Frontal cortex (tissue), 4 donors: ENCODE data around the gene DDX47. TPM values are rescaled to one million over a fixed set of nuclear protein-coding genes. Genes with fewer than 3 reads are reported as not detected.
"Not testable (repeated sequence)": the region's sequence is repeated elsewhere in the genome, so short reads cannot be mapped to it uniquely, and the experiment has no call there.

Experiments
- DNase-seq, 2 donors: peaks; one replicate each; pipeline ENCODE4 v3.0.0; 2012; ENCODE audit warnings: low spot score in 2 of 2
- FAIRE-seq: peaks from 2 replicates; lab custom pipeline; 2012; peaks lifted over from hg19 to GRCh38; lab: Jason Lieb, UNC
- total RNA-seq: library from RNA; depleted of rRNA; stranded (reverse); fragments of >200 nt; gene quantifications from one replicate; pipeline ENCODE4 v1.2.3, GENCODE V29; 2014
- donor health status: control.
- donor health status: control.
- donor health status: control.

DDX47 gene
- total RNA-seq, 1 donor from 2014 or later = 62.4 TPM

GRCh38 chr12:12819221-12819620 lies 6.1 kb downstream of the DDX47 start:
- FAIRE-seq (no peak), DNase-seq (no peak)

GRCh38 chr12:12819752-12820311 lies 6.7 kb downstream of the DDX47 start:
- no peak for DNase-seq
- no peak for FAIRE-seq

GRCh38 chr12:12820376-12820775 lies 7.2 kb downstream of the DDX47 start:
- DNase-seq, FAIRE-seq: not testable (repeated sequence)

DNA sequence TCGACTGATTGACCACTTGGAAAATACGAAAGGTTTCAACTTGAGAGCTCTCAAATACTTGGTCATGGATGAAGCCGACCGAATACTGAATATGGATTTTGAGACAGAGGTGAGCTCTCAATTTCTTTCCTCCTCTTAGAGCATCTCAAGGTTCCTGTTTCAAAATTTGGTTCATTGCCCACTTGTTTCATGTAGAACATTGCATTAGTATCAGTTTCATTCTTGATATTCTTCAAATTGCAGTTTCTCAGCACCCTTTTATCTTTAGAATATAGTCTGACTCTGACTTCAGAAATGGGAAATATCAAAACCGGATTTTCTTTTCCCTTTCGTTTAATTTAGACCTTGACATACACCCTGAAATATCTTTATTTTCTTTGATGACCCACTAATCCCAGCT lies 8.8 kb downstream of the DDX47 start:
- FAIRE-seq (no peak), DNase-seq (no peak)

DNA sequence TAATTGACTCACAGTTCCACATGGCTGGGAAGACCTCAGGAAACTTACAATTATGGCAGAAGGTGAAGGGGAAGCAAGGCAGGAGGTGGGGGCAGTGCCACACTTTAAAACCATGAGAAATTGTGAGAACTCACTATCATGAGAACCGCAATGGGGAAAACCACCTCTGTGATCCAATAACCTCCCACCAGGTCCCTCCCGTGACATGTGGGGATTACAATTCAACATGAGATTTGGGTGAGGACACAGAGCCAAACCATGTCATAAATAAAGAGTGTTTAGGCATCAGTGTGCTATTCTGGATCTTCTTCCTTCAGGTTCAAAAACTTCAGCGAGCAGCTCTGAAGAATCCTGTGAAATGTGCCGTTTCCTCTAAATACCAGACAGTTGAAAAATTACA lies 9.7 kb downstream of the DDX47 start:
- FAIRE-seq = no peak
- DNase-seq = no peak

DNA sequence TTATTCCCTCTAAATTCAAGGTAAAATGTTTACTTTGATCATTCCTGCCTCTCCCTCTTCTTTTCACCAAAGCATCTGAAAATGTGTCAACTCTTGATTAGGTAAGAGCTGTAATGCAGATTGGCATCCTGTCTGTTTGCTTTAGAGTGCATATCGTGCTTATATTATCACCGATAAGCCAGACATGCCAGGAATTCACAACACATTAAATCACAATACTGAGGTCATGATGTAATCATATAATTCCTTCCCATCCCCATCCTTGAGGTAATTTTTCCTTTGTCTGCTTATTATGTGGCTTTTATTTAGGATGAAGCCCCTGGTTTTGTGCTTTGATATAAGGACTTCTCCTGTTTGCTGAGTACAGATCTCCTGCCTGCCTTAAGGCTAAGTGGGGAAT lies 10.2 kb downstream of the DDX47 start:
- no peak for FAIRE-seq
- DNase-seq = no peak

DNA sequence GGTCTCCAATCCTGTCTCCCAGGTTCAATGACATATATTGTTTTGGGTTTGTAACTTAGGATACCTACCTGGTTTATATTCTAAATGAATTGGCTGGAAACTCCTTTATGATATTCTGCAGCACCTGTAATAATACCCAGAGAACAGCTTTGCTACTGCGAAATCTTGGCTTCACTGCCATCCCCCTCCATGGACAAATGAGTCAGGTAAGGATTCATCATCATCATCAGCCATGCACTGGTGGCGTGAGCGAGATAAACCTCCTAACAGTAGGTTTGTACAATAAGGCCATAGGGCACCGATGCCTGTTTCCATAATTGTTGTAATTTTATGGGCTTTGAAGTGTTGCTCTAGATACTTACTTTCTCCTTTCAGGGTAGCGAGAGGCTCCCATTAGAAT lies 10.7 kb downstream of the DDX47 start:
- FAIRE-seq (no peak), DNase-seq (no peak)

- FAIRE-seq (no peak), DNase-seq (no peak)
These were observed 22.4 kb downstream of the DDX47 start for GRCh38 chr12:12835378-12836146.

DNA sequence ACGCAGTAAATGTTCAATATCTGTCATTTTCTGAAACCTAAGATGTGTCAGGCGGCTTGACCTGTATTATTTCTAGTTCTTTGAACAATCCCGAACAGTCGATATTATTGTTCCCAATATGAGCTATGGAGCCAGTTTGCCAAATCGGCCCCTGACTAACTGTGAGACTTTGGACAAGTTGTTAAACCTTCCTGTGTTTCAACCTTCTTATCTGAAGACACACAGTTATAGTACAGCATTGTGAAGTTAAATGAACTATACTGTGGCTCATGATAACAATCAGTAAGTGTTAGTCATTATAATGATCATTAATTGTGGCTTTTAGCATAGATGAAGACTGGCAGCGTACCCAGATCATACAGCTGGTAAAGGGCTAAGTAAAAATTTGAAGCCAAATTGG lies 23.4 kb downstream of the DDX47 start:
- FAIRE-seq (no peak), DNase-seq (no peak)

DNA sequence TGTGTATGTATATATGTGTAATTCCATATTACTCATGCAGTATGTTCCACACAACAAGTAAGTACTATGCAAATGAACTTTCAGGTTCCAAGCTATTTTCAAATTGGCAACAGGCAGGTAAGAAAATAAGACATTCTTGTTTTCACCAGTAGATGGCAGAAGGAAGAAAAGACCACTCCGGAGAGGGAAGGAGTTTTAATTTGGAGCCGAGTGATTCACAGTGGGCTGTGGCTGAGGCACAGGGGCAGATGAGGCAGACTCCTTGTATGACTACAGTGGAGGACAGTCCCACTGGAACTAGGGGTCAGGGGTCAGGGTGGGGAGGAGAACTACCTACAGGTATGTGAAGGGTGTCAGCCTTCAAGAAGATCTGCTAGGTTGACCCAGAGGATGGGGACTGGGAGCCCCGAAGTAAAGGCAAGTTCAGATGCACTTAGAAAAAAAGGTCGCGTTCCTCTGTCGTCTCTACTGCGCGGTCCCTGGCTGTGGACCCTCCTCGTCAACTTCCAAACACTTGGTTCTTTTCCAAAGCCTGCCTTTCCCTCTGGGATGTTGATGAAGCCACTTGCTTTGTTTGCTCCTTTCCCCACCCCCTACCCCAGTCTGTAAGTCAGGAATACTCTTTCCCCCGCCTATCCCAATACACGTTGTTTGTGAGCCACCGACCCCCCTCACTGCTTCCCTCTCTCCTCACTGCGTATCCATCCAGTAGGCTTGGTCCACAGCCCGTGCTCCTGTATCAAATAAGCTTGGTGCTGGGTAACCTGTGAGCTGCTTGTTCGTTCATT lies 24.1 kb downstream of the DDX47 start:
- FAIRE-seq = no peak
- DNase-seq = peak in 1 of 2 donors; percentile 66

GRCh38 chr12:12837813-12838153 lies 24.6 kb downstream of the DDX47 start:
- DNase-seq (no peak), FAIRE-seq (no peak)

DNA sequence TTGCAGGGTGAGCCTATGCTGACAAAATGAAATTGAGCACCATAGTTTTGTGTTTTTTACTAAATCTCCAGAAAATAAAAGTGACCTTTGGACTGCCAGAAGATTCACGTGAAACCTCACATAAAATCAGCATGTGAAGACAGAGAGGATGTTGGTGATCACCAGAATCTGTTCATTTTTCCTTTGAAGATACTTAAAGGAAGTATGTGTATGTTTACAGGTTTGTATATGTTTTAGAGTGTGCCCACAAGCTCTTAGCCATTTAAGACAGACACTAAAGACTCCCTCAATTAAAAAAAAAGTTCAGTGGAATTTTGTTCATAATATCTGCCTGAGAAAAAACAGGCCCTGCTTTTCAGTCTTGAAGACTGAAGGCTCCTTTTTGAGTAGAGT lies 25.9 kb downstream of the DDX47 start:
- no peak for DNase-seq
- no peak for FAIRE-seq

- not testable (repeated sequence) for DNase-seq, FAIRE-seq
These were observed 26.3 kb downstream of the DDX47 start for GRCh38 chr12:12839439-12839838.

DNA sequence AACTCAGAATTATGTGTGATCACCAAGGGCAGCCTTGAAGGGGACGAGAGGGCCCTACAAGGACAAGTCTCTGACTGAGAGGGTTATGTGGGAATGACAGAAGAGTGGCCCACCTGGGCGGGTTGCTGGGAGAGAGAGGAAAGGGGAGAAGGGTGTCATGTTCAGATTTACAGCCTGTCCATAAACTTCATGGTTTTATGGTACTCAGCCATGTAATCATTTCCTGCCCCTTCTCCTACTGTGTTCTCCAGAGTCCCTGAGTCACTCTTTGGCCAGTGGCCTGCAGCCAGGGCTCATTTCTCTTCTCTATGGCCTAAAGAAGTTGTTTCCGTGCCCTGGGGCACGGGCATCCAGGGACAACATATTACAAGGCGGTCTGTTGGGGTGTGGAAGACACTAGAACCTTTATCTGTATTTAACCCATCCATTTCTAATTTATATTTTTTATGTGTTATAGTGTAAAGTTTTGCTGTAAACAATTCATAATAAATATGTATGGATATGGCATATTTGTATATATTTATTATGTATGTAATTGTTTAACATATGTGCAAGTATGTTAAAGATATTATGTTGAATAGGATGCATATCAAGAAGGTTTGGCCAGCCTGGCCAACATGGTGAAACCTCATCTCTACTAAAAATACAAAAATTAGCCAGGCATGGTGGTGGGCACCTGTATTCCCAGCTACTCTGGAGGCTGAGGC lies 26.9 kb downstream of the DDX47 start:
- FAIRE-seq (no peak), DNase-seq (no peak)

- no peak for FAIRE-seq
- DNase-seq = no peak
These were observed 27.4 kb downstream of the DDX47 start for GRCh38 chr12:12840580-12840899.

DNA sequence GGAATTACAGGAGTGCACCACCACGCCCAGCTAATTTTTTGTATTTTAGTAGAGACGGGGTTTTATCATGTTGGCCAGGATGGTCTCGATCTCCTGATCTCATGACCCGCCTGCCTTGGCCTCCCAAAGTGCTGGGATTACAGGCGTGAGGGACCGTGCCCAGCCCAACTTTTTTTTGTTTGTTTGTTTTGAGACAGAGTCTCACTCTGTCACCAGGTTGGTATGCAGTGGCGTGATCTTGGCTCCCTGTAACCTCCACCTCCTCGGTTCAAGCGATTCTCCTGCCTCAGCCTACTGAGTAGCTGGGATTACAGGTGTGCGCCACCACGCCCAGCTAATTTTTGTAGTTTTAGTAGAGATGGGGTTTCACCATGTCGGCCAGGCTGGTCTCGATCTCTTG lies 28.3 kb downstream of the DDX47 start:
- not testable (repeated sequence) for FAIRE-seq, DNase-seq

DNA sequence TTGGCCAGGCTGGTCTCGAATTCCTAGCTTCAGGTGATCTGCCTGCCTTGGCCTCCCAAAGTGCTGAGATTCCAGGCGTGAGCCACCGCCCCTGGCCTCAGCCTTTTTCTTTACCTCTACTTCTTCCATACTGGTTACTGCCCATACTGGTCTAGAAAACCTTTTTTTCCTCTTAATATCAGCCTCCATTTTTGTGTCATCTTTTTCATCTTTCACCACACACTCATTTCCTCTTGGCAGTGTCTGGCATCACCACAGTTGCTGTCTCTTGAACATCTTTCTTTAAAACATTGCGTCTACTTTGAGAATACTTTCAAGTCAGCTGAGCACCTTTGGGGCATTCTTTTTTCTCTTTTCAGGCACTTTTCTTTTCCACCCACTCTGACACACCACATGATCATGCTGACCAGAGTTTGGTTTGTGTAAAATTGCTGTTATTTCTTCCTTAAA lies 32.7 kb downstream of the DDX47 start:
- DNase-seq = no peak
- FAIRE-seq = no peak

DNA sequence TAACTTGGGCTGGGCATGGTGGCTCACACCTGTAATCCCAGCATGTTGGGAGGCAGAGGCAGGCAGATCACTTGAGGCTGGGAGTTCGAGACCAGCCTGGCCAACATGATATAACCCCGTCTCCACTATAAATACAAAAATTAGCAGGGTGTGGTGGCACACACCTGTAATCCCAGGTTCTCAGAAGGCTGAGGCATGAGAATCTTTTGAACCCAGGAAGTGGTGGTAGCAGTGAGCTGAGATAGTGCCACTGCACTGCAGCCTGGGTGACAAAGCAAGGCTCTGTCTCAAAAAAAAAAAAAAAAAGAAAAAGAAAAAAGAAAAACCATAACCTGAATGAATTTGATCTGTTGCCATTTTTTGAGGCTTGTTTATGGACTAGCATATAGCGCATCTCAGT lies 33.6 kb downstream of the DDX47 start:
- not testable (repeated sequence) for DNase-seq, FAIRE-seq

- DNase-seq = no peak
- FAIRE-seq = no peak
These were observed 40.3 kb downstream of the DDX47 start for GRCh38 chr12:12853435-12853834.

DNA sequence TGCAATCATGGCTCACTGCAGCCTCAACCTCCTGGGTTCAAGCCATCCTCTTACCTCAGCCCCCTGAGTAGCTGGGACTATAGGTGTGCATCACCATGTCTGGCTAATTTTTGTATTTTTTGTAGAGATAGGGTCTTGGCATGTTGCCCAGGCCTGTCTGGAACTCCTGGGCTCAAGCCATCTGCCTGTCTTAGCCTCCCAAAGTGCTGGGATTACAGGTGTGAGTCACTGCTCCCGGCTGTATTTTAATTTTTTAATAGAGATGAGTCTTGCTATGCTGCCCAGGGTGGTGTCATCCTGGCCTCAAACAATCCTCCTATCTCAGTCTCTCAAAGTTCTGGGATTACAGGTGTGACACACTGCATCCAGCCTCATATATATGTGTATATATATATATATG lies 46.5 kb downstream of the DDX47 start:
- DNase-seq (no peak), FAIRE-seq (no peak)

DNA sequence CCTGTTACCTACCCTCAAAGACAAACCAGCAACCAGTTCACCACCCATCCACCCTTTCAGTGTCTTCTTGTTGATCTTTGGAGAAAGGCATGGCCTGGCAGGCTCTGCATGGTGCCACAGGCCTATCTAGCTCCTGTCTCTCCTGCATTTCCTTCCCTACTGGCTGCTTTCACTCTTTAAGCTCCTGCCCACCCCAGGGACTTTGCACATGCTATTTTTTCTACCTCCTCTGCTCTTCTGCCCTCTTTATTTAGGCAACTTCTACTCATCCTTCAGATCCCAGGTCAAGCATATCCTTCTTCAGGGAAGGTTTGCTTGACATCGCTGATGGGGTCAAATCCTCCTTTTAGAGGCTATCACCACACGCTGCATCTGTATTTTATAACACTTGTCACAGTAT lies 51.1 kb downstream of the DDX47 start:
- FAIRE-seq = no peak

More for the DNA sequence above, 51.1 kb downstream of the DDX47 start:
- no peak for DNase-seq
